Measurements from ENCODE around the gene CYP4F12. TPM values are rescaled to one million over a fixed set of nuclear protein-coding genes. Genes with fewer than 3 reads are reported as not detected.

CYP4F12 gene
- total RNA-seq, 1 donor: not detected

- DNase-seq (ENCODE audit: low read depth): no peak
- H3K4me3 ChIP-seq (ENCODE audit: low read depth, low read length): no peak overlapping the region
- TF ChIP-seq CTCF (IDR thresholded peaks at IDR 0.05; ENCODE audit: insufficient read depth, low read depth, low read length): no peak
Observed at GRCh38 chr19:15701757-15702533, 29.1 kb downstream of the CYP4F12 start.

- no peak for TF ChIP-seq CTCF (IDR thresholded peaks at IDR 0.05; ENCODE audit: insufficient read depth, low read depth, low read length)
- H3K4me3 ChIP-seq (ENCODE audit: low read depth, low read length): no peak overlapping the region
- DNase-seq (ENCODE audit: low read depth): peak; percentile 57
Observed at GRCh38 chr19:15702534-15702930, 29.6 kb downstream of the CYP4F12 start.

- no peak overlapping the region for H3K4me3 ChIP-seq (ENCODE audit: low read depth, low read length)
- no peak for TF ChIP-seq CTCF (IDR thresholded peaks at IDR 0.05; ENCODE audit: insufficient read depth, low read depth, low read length)
- DNase-seq (ENCODE audit: low read depth): no peak
Observed at GRCh38 chr19:15714638-15715037, 41.8 kb downstream of the CYP4F12 start.

GRCh38 chr19:15715642-15716041, 42.8 kb downstream of the CYP4F12 start:
- TF ChIP-seq CTCF (IDR thresholded peaks at IDR 0.05; ENCODE audit: insufficient read depth, low read depth, low read length): no peak
- DNase-seq (ENCODE audit: low read depth): no peak

GRCh38 chr19:15717809-15718208, 44.9 kb downstream of the CYP4F12 start:
- H3K4me3 ChIP-seq (ENCODE audit: low read depth, low read length): no peak overlapping the region
- DNase-seq (ENCODE audit: low read depth): no peak
- TF ChIP-seq CTCF (IDR thresholded peaks at IDR 0.05; ENCODE audit: insufficient read depth, low read depth, low read length): no peak

More at GRCh38 chr19:15715642-15716041, 42.8 kb downstream of the CYP4F12 start:
- no peak overlapping the region for H3K4me3 ChIP-seq (ENCODE audit: low read depth, low read length)

GRCh38 chr19:15721268-15721667, 48.4 kb downstream of the CYP4F12 start:
- DNase-seq (ENCODE audit: low read depth): no peak
- no peak for TF ChIP-seq CTCF (IDR thresholded peaks at IDR 0.05; ENCODE audit: insufficient read depth, low read depth, low read length)
- H3K4me3 ChIP-seq (ENCODE audit: low read depth, low read length): no peak overlapping the region

GRCh38 chr19:15722956-15723355, 50.1 kb downstream of the CYP4F12 start:
- no peak for DNase-seq (ENCODE audit: low read depth)
- no peak for TF ChIP-seq CTCF (IDR thresholded peaks at IDR 0.05; ENCODE audit: insufficient read depth, low read depth, low read length)
- no peak overlapping the region for H3K4me3 ChIP-seq (ENCODE audit: low read depth, low read length)

Measured in fibroblast of villous mesenchyme (primary cell).